HCT116 (cell line): ENCODE data around the gene SELPLG. TPM values are rescaled to one million over a fixed set of nuclear protein-coding genes. Genes with fewer than 3 reads are reported as not detected.

ENCODE experiments used
- ATAC-seq: fragments of 200-7000 bp; cut with Tn5 transposase; 2 replicates; pipeline ENCODE4 v1.9.1; 2020; ENCODE audit warnings: mild to moderate bottlenecking, moderate library complexity
- BruUV-seq: library from RNA; stranded (reverse); fragments of 400-500 nt; replicated peaks from 2 replicates; lab custom pipeline; 2021; lab: Mats Ljungman, UMichigan
- CTCF ChIA-PET: fragments of 300-600 bp; sonication (Branson Sonifier 250); formaldehyde crosslinking; loops from one replicate; lab custom pipeline; 2021; ENCODE audit warnings: antibody characterized with exemption; lab: Charles Lee
- POLR2A ChIA-PET: fragments of 300-600, 350-600 bp; sonication (Branson Sonifier 250); formaldehyde crosslinking; loops from one replicate; lab custom pipeline; 2021; ENCODE audit warnings: antibody characterized with exemption; lab: Charles Lee
- RAD21 ChIA-PET, 2 experiments: fragments of 300-600 bp; sonication (Branson Sonifier 250); formaldehyde crosslinking; loops; one replicate each; lab custom pipeline; 2023; ENCODE audit warnings: low total read pairs in 2 of 2; ENCODE audit not compliant: uncharacterized antibody in 2 of 2, unreplicated experiment in 2 of 2, low non-redundant PET in 1 of 2; lab: Charles Lee
- DNase-seq: peaks from one replicate; pipeline ENCODE4 v3.0.0-alpha.2; 2010; ENCODE audit warnings: low read depth, low spot score
- H2AFZ ChIP-seq: fragments of 200-600 bp; shearing (Covaris generic), sonication (generic); 2 replicates; pipeline ENCODE4 v1.6.1; 2017; ENCODE audit warnings: low read depth, mixed run types, mixed read lengths, antibody characterized with exemption, low read length; ENCODE audit not compliant: poor library complexity, severe bottlenecking
- H3K27ac ChIP-seq: 2 replicates; pipeline ENCODE4 v1.5.1; 2012; ENCODE audit warnings: low read depth, low read length
- H3K27me3 ChIP-seq: fragments of 200-600 bp; sonication (generic); 2 replicates; pipeline ENCODE4 v1.6.1; 2016; ENCODE audit warnings: mixed run types, low read length, mixed read lengths; ENCODE audit not compliant: insufficient read depth
- H3K36me3 ChIP-seq, 2 experiments: fragments of 200-500 bp in 1 of 2; fragments of 200-600 bp in 1 of 2; sonication (Bioruptor generic) in 1 of 2; sonication (generic) in 1 of 2; 2 replicates each; pipeline versions ENCODE4 v1.5.1 to v1.6.1; 2014 to 2016; ENCODE audit warnings: low read length in 2 of 2, inconsistent platforms in 1 of 2, mixed read lengths in 1 of 2, mixed run types in 1 of 2; ENCODE audit not compliant: insufficient read depth in 2 of 2, control insufficient read depth in 1 of 2
- H3K4me1 ChIP-seq, 2 experiments: fragments of 200-600 bp in 1 of 2; sonication (generic) in 1 of 2; 2 replicates each; pipeline versions ENCODE4 v1.5.1 to v1.6.1; 2012 to 2017; ENCODE audit warnings: low read length in 2 of 2, inconsistent platforms in 1 of 2, mild to moderate bottlenecking in 1 of 2, mixed read lengths in 1 of 2, mixed run types in 1 of 2, moderate library complexity in 1 of 2; ENCODE audit not compliant: insufficient read depth in 2 of 2, control insufficient read depth in 1 of 2
- H3K4me2 ChIP-seq: fragments of 200-600 bp; sonication (generic); 2 replicates; pipeline ENCODE4 v1.6.1; 2017; ENCODE audit warnings: mixed run types, low read length, mixed read lengths
- H3K4me3 ChIP-seq, 2 experiments: fragments of 200-600 bp in 1 of 2; sonication (generic) in 1 of 2; replicated peaks in 1 of 2; 2 replicates each; pipeline ENCODE4 v1.5.1; 2011 to 2016; ENCODE audit warnings: low read length in 2 of 2, control low read depth in 1 of 2, low read depth in 1 of 2, mild to moderate bottlenecking in 1 of 2, mixed read lengths in 1 of 2, mixed run types in 1 of 2
- H3K79me2 ChIP-seq: fragments of 200-600 bp; sonication (generic); 2 replicates; pipeline ENCODE4 v1.6.1; 2017; ENCODE audit warnings: mild to moderate bottlenecking, mixed run types, low read length, moderate library complexity, mixed read lengths; ENCODE audit not compliant: insufficient read depth
- H3K9ac ChIP-seq: fragments of 200-600 bp; sonication (generic); 2 replicates; pipeline ENCODE4 v1.6.1; 2016; ENCODE audit warnings: low read length, mixed read lengths
- H3K9me2 ChIP-seq: fragments of 200-600 bp; sonication (generic), shearing (Covaris generic); 2 replicates; pipeline ENCODE4 v1.6.1; 2017; ENCODE audit warnings: mixed run types, mild to moderate bottlenecking, moderate library complexity; ENCODE audit not compliant: insufficient read depth
- H3K9me3 ChIP-seq, 2 experiments: fragments of 200-500 bp in 1 of 2; fragments of 200-600 bp in 1 of 2; sonication (Bioruptor generic) in 1 of 2; sonication (generic) in 1 of 2; 2 replicates each; pipeline ENCODE4 v1.6.1; 2014 to 2017; ENCODE audit warnings: low read length in 2 of 2, mixed read lengths in 2 of 2, inconsistent platforms in 1 of 2, low read depth in 1 of 2, mild to moderate bottlenecking in 1 of 2, mixed run types in 1 of 2, moderate library complexity in 1 of 2; ENCODE audit not compliant: control insufficient read depth in 1 of 2, insufficient read depth in 1 of 2
- H4K20me1 ChIP-seq: fragments of 200-600 bp; sonication (generic), shearing (Covaris generic); 2 replicates; pipeline ENCODE4 v1.6.1; 2017; ENCODE audit warnings: mixed run types, mild to moderate bottlenecking, moderate library complexity; ENCODE audit not compliant: insufficient read depth
- EGR1 ChIP-seq: IDR thresholded peaks from 2 replicates; pipeline ENCODE4 v1.6.1; 2012; ENCODE audit warnings: low read depth
- POLR2A ChIP-seq: IDR thresholded peaks from 2 replicates; pipeline ENCODE4 v1.7.0; 2011; ENCODE audit warnings: borderline replicate concordance; ENCODE audit not compliant: insufficient read depth, insufficient read length; ENCODE audit errors: extremely low read depth
- SIN3A ChIP-seq: IDR thresholded peaks from 2 replicates; pipeline ENCODE4 v1.6.1; 2012; ENCODE audit warnings: low read depth
- YY1 ChIP-seq: IDR thresholded peaks from 2 replicates; pipeline ENCODE4 v1.6.1; 2011; ENCODE audit warnings: low read length, low read depth, moderate library complexity, mild to moderate bottlenecking; ENCODE audit not compliant: insufficient replicate concordance; ENCODE audit errors: extremely low read depth
- ZBTB33 ChIP-seq: IDR thresholded peaks from 2 replicates; pipeline ENCODE4 v1.6.1; 2011; ENCODE audit warnings: mild to moderate bottlenecking, low read length, moderate library complexity; ENCODE audit not compliant: insufficient replicate concordance; ENCODE audit errors: extremely low read depth
- intact Hi-C: fragments of 100-400 bp; cut with micrococcal nuclease; formaldehyde crosslinking; loops from 2 replicates; pipeline ENCODE4 v1.10.0; 2022
- total RNA-seq: library from RNA; stranded (reverse); gene quantifications from one replicate; pipeline ENCODE4 v1.2.1, GENCODE V29; 2021; ENCODE audit not compliant: unreplicated experiment
- TF ChIP-seq, protein P1 (sequence below), 3 experiments: fragments of 200-600 bp in 1 of 3; sonication (generic) in 1 of 3; IDR thresholded peaks in 2 of 3; conservative IDR thresholded peaks in 1 of 3; 2 replicates each; pipeline ENCODE4 v1.5.1; 2012 to 2017; ENCODE audit warnings: low read depth in 2 of 3, low read length in 2 of 3, antibody characterized with exemption in 1 of 3, borderline replicate concordance in 1 of 3, control low read depth in 1 of 3, mild to moderate bottlenecking in 1 of 3, mixed read lengths in 1 of 3, mixed run types in 1 of 3, moderate library complexity in 1 of 3; ENCODE audit not compliant: insufficient read depth in 1 of 3
- TF ChIP-seq, protein P2 (sequence below): IDR thresholded peaks from 2 replicates; pipeline ENCODE4 v1.6.1; 2012

Gene SELPLG
- total RNA-seq, 1 experiment from 2014 or later, result 1.2 TPM

- TF ChIP-seq ZBTB33 (no peak), YY1 (no peak), SIN3A (no peak)
- TF ChIP-seq, protein P1, sequence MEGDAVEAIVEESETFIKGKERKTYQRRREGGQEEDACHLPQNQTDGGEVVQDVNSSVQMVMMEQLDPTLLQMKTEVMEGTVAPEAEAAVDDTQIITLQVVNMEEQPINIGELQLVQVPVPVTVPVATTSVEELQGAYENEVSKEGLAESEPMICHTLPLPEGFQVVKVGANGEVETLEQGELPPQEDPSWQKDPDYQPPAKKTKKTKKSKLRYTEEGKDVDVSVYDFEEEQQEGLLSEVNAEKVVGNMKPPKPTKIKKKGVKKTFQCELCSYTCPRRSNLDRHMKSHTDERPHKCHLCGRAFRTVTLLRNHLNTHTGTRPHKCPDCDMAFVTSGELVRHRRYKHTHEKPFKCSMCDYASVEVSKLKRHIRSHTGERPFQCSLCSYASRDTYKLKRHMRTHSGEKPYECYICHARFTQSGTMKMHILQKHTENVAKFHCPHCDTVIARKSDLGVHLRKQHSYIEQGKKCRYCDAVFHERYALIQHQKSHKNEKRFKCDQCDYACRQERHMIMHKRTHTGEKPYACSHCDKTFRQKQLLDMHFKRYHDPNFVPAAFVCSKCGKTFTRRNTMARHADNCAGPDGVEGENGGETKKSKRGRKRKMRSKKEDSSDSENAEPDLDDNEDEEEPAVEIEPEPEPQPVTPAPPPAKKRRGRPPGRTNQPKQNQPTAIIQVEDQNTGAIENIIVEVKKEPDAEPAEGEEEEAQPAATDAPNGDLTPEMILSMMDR (IDR thresholded peaks at IDR 0.05 in 2 of 3, conservative IDR thresholded peaks at IDR 0.05 in 1 of 3; ENCODE audit: borderline replicate concordance in 1 of 3, insufficient read depth in 1 of 3, low read depth in 2 of 3, low read length in 2 of 3), result no peak
- TF ChIP-seq, all 23 proteins: peak for 0
These were observed 44.5 kb upstream of the SELPLG start (continued) for GRCh38 chr12:108678104-108678730.

DNA sequence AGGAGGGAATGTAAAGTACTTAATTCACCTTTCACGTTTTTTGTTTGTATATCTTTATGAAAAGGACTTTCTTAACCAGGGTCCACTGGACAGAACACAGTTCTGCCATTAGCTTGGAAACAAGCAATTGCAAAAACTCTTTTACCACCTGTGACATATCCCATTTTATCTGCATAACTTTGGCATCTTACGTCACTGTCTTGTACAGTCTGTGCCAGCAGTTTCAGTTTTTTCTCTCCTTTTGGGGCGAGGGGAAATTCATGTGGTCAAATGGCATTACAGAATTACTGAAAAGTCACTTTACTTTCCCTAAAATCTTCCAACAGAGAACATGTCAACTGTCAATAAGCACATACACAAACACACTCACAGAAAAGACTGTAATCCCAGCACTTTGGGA lies 43.7 kb upstream of the SELPLG start:
- no TSS peak for BruUV-seq
- H4K20me1 ChIP-seq, result no peaks in the 10 kb centered on the region
- intact Hi-C loops, result no loop called here
- 0 out of 4 replicates have a peak, but pooled peaks cover 0 to 5% of the 10 kb centered on the region in 2 experiments for H3K36me3 ChIP-seq
- ChIA-PET POLR2A (no interaction called here), RAD21 (no interaction called here), CTCF (no interaction called here)
- peaks cover 30% of the 10 kb centered on the region for H3K79me2 ChIP-seq
- H3K27me3 ChIP-seq, result no peaks in the 10 kb centered on the region
- H3K4me2 ChIP-seq, result no peak overlapping the region
- no peak overlapping the region for H3K27ac ChIP-seq
- H2AFZ ChIP-seq, result no peak overlapping the region
- H3K9ac ChIP-seq, result no peak overlapping the region
- no peaks in the 10 kb centered on the region for H3K4me1 ChIP-seq
- TF ChIP-seq EGR1 (no peak), POLR2A (no peak), ZBTB33 (no peak)
- TF ChIP-seq, protein P2, sequence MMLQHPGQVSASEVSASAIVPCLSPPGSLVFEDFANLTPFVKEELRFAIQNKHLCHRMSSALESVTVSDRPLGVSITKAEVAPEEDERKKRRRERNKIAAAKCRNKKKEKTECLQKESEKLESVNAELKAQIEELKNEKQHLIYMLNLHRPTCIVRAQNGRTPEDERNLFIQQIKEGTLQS, result no peak
- H3K9me2 ChIP-seq, result no peaks in the 10 kb centered on the region
- H3K4me3 ChIP-seq, result no peak overlapping the region
- no peak for ATAC-seq
- no peaks in the 10 kb centered on the region for H3K9me3 ChIP-seq
- no peak for DNase-seq
